Ishikawa (cell line): ENCODE data around the gene CYP27C1.

ENCODE experiments used
- CEBPB ChIP-seq: IDR thresholded peaks from 2 replicates; pipeline ENCODE4 v1.6.1; 2012
- CREB1 ChIP-seq: IDR thresholded peaks from 2 replicates; pipeline ENCODE4 v1.6.1; 2012; ENCODE audit warnings: low read depth
- EGR1 ChIP-seq: IDR thresholded peaks from 2 replicates; pipeline ENCODE4 v1.6.1; 2012
- EP300 ChIP-seq: IDR thresholded peaks from 2 replicates; pipeline ENCODE4 v1.6.1; 2012; ENCODE audit warnings: borderline replicate concordance
- FOXM1 ChIP-seq: IDR thresholded peaks from 2 replicates; pipeline ENCODE4 v1.6.1; 2012; ENCODE audit warnings: low read depth, borderline replicate concordance
- NFIC ChIP-seq: IDR thresholded peaks from 2 replicates; pipeline ENCODE4 v1.6.1; 2012
- RAD21 ChIP-seq: IDR thresholded peaks from 2 replicates; pipeline ENCODE4 v1.6.1; 2012; ENCODE audit warnings: low read depth
- TAF1 ChIP-seq: IDR thresholded peaks from 2 replicates; pipeline ENCODE4 v1.6.1; 2012; ENCODE audit warnings: low read depth, mild to moderate bottlenecking
- TCF12 ChIP-seq: IDR thresholded peaks from 2 replicates; pipeline ENCODE4 v1.6.1; 2012; ENCODE audit warnings: low read depth
- TEAD4 ChIP-seq: IDR thresholded peaks from 2 replicates; pipeline ENCODE4 v1.6.1; 2012
- YY1 ChIP-seq: IDR thresholded peaks from 2 replicates; pipeline ENCODE4 v1.6.1; 2012; ENCODE audit warnings: low read depth
- ZBTB7A ChIP-seq: IDR thresholded peaks from 2 replicates; pipeline ENCODE4 v1.6.1; 2012; ENCODE audit warnings: low read depth
- TF ChIP-seq, protein P1 (sequence below): IDR thresholded peaks from 2 replicates; pipeline ENCODE4 v1.6.1; 2012; ENCODE audit warnings: low read depth, mild to moderate bottlenecking
- TF ChIP-seq, protein P2 (sequence below): IDR thresholded peaks from 2 replicates; pipeline ENCODE4 v1.6.1; 2012
- TF ChIP-seq, protein P3 (sequence below): IDR thresholded peaks from 2 replicates; pipeline ENCODE4 v1.6.1; 2012

Gene CYP27C1

DNA sequence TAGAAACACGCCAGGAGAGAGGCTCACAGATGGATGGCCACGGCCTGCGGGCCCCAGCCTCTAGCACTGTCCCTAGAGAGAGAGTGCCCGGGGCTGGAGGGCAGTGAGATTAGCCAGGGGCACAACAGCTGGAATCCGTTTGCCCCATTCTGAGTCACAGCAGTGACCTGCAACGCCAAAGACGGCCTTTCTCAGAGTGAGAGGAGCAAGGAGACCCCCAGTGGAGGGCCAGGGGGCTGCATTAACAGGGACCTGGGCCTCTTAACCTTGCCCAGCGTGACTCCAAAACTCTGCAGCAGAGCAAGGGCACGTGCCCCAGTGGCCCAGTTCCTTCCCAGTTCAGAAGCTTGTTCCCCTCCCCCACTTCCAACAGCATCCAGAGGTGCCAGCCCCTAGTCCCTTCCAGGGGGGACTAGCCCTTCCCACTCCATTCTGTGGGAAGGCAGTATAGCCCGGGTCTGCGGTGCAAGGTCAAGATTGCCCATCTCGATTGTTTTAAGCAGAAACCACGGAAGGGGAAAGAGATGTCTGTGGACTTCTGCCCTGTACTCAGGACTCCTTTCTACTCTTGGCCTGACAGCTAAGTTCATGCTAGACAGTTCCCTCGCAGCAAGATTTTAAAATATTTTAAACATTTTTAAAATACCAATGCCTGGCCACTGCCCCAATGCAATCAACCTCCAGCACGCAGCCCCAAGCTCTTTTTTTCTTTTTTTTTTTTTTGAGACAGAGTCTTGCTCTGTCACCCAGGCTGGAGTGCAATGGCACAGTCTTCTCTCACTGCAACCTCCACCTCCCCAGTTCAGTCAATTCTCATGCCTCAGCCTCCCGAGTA is 62.2 kb downstream of the CYP27C1 start:
- TF ChIP-seq NFIC (no peak), RAD21 (no peak), FOXM1 (no peak), EGR1 (no peak), CREB1 (no peak), CEBPB (no peak)
- TF ChIP-seq, protein P1, sequence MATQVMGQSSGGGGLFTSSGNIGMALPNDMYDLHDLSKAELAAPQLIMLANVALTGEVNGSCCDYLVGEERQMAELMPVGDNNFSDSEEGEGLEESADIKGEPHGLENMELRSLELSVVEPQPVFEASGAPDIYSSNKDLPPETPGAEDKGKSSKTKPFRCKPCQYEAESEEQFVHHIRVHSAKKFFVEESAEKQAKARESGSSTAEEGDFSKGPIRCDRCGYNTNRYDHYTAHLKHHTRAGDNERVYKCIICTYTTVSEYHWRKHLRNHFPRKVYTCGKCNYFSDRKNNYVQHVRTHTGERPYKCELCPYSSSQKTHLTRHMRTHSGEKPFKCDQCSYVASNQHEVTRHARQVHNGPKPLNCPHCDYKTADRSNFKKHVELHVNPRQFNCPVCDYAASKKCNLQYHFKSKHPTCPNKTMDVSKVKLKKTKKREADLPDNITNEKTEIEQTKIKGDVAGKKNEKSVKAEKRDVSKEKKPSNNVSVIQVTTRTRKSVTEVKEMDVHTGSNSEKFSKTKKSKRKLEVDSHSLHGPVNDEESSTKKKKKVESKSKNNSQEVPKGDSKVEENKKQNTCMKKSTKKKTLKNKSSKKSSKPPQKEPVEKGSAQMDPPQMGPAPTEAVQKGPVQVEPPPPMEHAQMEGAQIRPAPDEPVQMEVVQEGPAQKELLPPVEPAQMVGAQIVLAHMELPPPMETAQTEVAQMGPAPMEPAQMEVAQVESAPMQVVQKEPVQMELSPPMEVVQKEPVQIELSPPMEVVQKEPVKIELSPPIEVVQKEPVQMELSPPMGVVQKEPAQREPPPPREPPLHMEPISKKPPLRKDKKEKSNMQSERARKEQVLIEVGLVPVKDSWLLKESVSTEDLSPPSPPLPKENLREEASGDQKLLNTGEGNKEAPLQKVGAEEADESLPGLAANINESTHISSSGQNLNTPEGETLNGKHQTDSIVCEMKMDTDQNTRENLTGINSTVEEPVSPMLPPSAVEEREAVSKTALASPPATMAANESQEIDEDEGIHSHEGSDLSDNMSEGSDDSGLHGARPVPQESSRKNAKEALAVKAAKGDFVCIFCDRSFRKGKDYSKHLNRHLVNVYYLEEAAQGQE, result no peak

DNA sequence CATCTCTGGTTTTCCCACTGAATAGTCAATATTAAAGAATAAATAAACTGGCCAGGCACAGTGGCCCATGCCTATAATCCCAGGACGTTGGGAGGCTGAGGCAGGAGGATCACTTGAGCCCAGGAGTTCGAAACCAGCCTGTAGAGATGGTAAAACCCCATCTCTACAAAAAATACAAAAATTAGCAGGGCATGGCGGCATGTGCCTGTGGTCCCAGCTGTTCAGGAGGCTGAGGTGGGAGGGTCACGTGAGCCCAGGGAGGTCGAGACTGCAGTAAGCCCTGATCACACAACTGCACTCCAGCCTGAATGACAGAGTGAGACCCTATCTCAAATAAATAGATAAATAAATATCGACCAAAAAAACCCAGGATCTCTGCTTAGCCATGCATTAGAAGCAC is 63.0 kb downstream of the CYP27C1 start:
- TF ChIP-seq, protein P2, sequence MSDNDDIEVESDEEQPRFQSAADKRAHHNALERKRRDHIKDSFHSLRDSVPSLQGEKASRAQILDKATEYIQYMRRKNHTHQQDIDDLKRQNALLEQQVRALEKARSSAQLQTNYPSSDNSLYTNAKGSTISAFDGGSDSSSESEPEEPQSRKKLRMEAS, result no peak
- TF ChIP-seq CEBPB (no peak), NFIC (no peak), YY1 (no peak)

DNA sequence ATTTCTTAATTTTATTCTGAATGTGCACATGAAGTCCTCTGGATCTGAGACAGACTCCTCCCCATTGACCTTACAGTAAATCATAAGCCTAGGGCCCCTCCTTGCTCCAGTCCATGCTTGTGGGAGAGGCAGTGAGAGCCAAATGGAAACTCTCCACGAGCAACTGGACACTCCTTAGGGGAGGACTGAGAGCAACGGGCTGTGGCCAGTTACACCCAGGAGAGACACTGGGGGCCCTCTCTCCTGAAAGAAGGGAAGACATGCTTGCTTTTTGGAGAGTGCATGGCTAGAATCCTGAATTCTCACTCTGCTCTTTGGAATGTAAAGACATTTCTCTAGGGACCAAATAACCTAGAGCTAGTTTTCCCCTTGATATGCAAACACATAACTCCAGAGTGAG is 64.2 kb downstream of the CYP27C1 start:
- TF ChIP-seq YY1 (no peak), CEBPB (no peak), EP300 (no peak), RAD21 (no peak), FOXM1 (no peak), ZBTB7A (no peak), TEAD4 (no peak), TAF1 (no peak), EGR1 (no peak), CREB1 (no peak)
- TF ChIP-seq, protein P3, sequence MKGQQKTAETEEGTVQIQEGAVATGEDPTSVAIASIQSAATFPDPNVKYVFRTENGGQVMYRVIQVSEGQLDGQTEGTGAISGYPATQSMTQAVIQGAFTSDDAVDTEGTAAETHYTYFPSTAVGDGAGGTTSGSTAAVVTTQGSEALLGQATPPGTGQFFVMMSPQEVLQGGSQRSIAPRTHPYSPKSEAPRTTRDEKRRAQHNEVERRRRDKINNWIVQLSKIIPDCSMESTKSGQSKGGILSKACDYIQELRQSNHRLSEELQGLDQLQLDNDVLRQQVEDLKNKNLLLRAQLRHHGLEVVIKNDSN, result no peak
- TF ChIP-seq, protein P2, result no peak
- TF ChIP-seq, protein P1, result no peak

DNA sequence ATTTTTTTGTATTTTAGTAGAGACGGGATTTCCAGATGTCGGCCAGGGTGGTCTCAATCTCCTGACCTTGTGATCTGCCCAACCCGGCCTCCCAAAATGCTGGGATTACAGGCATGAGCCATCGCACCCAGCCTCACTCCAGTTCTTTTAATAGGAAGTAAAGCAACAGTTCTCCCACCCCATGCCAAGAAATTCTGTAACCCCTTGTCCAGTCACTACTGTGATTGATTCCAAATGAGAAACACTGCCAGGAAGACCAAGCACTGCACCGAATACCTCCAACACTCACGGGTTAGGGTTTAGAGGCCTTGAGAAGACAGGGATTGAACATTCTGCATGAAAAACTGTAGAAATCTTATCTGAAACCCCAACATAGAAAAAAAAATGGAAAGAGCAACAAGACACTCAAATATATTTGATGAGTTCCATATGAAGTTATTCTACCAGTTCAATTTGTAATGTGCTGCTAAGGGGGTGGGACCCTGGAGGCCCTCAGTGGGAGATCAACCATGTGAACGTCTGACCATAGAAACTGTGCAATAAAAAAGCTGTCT is 65.0 kb downstream of the CYP27C1 start:
- TF ChIP-seq TCF12 (no peak), TAF1 (no peak), NFIC (no peak), FOXM1 (no peak), EGR1 (no peak), TEAD4 (no peak), CEBPB (no peak), YY1 (no peak)
- TF ChIP-seq, protein P3, result no peak
- TF ChIP-seq, protein P2, result no peak

DNA sequence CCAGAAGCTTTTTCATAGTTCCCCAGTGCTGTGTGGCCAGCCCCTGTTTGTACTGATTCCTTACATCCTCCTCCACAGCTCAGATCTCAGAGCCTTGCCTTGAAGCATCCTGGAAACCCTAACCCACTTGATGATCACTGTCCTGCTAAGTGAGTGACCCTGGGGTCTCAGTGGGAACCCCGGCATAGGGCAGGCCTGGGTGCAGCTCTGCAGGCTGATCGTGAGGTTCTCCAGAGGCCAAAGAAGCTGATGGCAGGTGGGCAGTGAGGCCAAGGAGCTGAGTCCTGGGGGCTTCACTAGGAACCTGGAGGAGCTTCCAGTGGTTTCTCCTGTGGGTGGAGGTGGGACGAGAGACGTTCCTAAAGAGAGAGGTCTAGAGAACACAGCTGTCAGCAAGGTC is 65.7 kb downstream of the CYP27C1 start:
- TF ChIP-seq RAD21 (no peak), EP300 (no peak), TCF12 (no peak), ZBTB7A (no peak), FOXM1 (no peak), CEBPB (no peak), CREB1 (no peak), TAF1 (no peak), NFIC (no peak), EGR1 (no peak), TEAD4 (no peak), YY1 (no peak)
- TF ChIP-seq, protein P3, result no peak
- TF ChIP-seq, protein P1, result no peak
- TF ChIP-seq, protein P2, result no peak
